ENCODE data around the gene NIPAL1. TPM values are rescaled to one million over a fixed set of nuclear protein-coding genes. Genes with fewer than 3 reads are reported as not detected.
"Not testable (repeated sequence)": the region's sequence is repeated elsewhere in the genome, so short reads cannot be mapped to it uniquely, and the experiment has no call there.

The NIPAL1 gene
- polyA plus RNA-seq, 1 donor from 2014 or later, result 0.85 TPM

DNA sequence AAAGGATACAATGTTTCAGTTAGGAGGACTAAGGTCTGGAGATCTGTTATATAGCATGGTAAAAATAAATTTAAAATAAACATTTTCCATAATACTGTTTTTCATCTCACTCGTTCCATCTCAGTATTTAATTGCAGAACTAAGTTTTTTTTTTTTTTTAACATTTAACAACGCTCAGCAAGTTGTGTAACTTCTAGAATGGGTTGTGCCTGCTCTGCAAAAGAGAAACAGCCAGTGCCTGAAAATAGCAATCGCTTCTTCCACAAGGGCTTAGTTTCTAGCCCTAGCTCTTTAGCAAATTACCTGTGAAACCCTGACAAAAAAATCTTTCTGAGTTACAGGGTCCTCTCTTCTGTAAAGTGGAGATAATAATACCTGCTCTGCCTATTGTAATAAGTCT, 42.0 kb upstream of the NIPAL1 start:
- Histone ChIP-seq H3K27ac (ENCODE audit: low read length) (no peak overlapping the region), H3K79me2 (replicated peaks; ENCODE audit: insufficient read depth, low read length) (no peaks in the 10 kb centered on the region), H3K27me3 (ENCODE audit: insufficient read depth, low read depth, low read length) (no peaks in the 10 kb centered on the region), H3K9me2 (ENCODE audit: insufficient read depth, low read length) (no peaks in the 10 kb centered on the region), H3K4me3 (ENCODE audit: low read length) (no peak overlapping the region), H3K4me2 (ENCODE audit: low read length) (no peak overlapping the region), H4K20me1 (ENCODE audit: insufficient read depth) (no peaks in the 10 kb centered on the region), H3K9me3 (ENCODE audit: low read length) (no peaks in the 10 kb centered on the region), H3K9ac (ENCODE audit: low read length) (no peak overlapping the region), H3F3A (ENCODE audit: insufficient read depth, low read length, poor library complexity, severe bottlenecking) (no peaks in the 10 kb centered on the region), H3K36me3 (ENCODE audit: insufficient read depth, low read length) (no peaks in the 10 kb centered on the region), H2AFZ (ENCODE audit: low read depth, low read length) (no peak overlapping the region)
- TF ChIP-seq TAF1 (IDR thresholded peaks at IDR 0.05; ENCODE audit: low read depth), result no peak
- no peak for TF ChIP-seq MXI1 (conservative IDR thresholded peaks at IDR 0.05; ENCODE audit: poor library complexity, severe bottlenecking)
- TF ChIP-seq RAD21 (conservative IDR thresholded peaks at IDR 0.05), result no peak
- no peak for TF ChIP-seq SMC3 (conservative IDR thresholded peaks at IDR 0.05; ENCODE audit: poor library complexity)
- no peak for TF ChIP-seq EZH2 (IDR thresholded peaks at IDR 0.05; ENCODE audit: borderline replicate concordance, insufficient read depth, low read length, poor library complexity, severe bottlenecking)
- TF ChIP-seq, protein P1, sequence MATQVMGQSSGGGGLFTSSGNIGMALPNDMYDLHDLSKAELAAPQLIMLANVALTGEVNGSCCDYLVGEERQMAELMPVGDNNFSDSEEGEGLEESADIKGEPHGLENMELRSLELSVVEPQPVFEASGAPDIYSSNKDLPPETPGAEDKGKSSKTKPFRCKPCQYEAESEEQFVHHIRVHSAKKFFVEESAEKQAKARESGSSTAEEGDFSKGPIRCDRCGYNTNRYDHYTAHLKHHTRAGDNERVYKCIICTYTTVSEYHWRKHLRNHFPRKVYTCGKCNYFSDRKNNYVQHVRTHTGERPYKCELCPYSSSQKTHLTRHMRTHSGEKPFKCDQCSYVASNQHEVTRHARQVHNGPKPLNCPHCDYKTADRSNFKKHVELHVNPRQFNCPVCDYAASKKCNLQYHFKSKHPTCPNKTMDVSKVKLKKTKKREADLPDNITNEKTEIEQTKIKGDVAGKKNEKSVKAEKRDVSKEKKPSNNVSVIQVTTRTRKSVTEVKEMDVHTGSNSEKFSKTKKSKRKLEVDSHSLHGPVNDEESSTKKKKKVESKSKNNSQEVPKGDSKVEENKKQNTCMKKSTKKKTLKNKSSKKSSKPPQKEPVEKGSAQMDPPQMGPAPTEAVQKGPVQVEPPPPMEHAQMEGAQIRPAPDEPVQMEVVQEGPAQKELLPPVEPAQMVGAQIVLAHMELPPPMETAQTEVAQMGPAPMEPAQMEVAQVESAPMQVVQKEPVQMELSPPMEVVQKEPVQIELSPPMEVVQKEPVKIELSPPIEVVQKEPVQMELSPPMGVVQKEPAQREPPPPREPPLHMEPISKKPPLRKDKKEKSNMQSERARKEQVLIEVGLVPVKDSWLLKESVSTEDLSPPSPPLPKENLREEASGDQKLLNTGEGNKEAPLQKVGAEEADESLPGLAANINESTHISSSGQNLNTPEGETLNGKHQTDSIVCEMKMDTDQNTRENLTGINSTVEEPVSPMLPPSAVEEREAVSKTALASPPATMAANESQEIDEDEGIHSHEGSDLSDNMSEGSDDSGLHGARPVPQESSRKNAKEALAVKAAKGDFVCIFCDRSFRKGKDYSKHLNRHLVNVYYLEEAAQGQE (IDR thresholded peaks at IDR 0.05; ENCODE audit: borderline replicate concordance), result no peak
- TF ChIP-seq, protein P2, sequence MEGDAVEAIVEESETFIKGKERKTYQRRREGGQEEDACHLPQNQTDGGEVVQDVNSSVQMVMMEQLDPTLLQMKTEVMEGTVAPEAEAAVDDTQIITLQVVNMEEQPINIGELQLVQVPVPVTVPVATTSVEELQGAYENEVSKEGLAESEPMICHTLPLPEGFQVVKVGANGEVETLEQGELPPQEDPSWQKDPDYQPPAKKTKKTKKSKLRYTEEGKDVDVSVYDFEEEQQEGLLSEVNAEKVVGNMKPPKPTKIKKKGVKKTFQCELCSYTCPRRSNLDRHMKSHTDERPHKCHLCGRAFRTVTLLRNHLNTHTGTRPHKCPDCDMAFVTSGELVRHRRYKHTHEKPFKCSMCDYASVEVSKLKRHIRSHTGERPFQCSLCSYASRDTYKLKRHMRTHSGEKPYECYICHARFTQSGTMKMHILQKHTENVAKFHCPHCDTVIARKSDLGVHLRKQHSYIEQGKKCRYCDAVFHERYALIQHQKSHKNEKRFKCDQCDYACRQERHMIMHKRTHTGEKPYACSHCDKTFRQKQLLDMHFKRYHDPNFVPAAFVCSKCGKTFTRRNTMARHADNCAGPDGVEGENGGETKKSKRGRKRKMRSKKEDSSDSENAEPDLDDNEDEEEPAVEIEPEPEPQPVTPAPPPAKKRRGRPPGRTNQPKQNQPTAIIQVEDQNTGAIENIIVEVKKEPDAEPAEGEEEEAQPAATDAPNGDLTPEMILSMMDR (IDR thresholded peaks at IDR 0.05; ENCODE audit: poor library complexity, severe bottlenecking), result no peak
- no peak for TF ChIP-seq EP300 (conservative IDR thresholded peaks at IDR 0.05; ENCODE audit: poor library complexity, severe bottlenecking)
- no peak for TF ChIP-seq POLR2AphosphoS5 (IDR thresholded peaks at IDR 0.05)

DNA sequence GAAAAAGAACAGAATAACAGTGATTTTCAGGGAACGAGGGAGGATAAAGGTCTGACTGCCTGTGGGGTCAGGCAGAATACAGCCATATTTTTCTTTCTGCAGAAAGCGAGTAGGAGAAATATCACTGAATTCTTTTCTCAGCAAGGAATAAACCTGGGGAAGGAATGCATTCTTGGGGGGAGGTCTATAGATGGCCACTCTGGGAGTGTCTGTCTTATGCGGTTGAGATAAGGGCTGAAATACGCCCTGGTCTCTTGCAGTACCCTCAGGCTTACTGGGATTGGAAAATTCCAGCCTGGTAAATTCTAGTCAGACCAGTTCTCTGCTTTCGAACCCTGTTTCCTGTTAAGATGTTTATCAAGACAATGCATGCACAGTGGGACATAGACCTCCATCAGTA, 26.4 kb upstream of the NIPAL1 start:
- TF ChIP-seq MXI1 (conservative IDR thresholded peaks at IDR 0.05; ENCODE audit: poor library complexity, severe bottlenecking), result no peak
- no peak for TF ChIP-seq POLR2AphosphoS5 (IDR thresholded peaks at IDR 0.05)
- TF ChIP-seq, protein P2 (IDR thresholded peaks at IDR 0.05; ENCODE audit: poor library complexity, severe bottlenecking), result no peak
- TF ChIP-seq EZH2 (IDR thresholded peaks at IDR 0.05; ENCODE audit: borderline replicate concordance, insufficient read depth, low read length, poor library complexity, severe bottlenecking), result no peak
- no peak for TF ChIP-seq SMC3 (conservative IDR thresholded peaks at IDR 0.05; ENCODE audit: poor library complexity)
- TF ChIP-seq, protein P1 (IDR thresholded peaks at IDR 0.05; ENCODE audit: borderline replicate concordance), result no peak
- TF ChIP-seq RAD21 (conservative IDR thresholded peaks at IDR 0.05), result no peak
- Histone ChIP-seq H3K9me3 (ENCODE audit: low read length) (no peaks in the 10 kb centered on the region), H3K27ac (ENCODE audit: low read length) (no peak overlapping the region), H3K27me3 (ENCODE audit: insufficient read depth, low read depth, low read length) (no peaks in the 10 kb centered on the region), H3K9me2 (ENCODE audit: insufficient read depth, low read length) (no peaks in the 10 kb centered on the region), H3K36me3 (ENCODE audit: insufficient read depth, low read length) (no peaks in the 10 kb centered on the region), H2AFZ (ENCODE audit: low read depth, low read length) (no peak overlapping the region), H3K4me2 (ENCODE audit: low read length) (no peak overlapping the region), H3F3A (ENCODE audit: insufficient read depth, low read length, poor library complexity, severe bottlenecking) (no peaks in the 10 kb centered on the region), H4K20me1 (ENCODE audit: insufficient read depth) (no peaks in the 10 kb centered on the region), H3K9ac (ENCODE audit: low read length) (no peak overlapping the region), H3K79me2 (replicated peaks; ENCODE audit: insufficient read depth, low read length) (no peaks in the 10 kb centered on the region), H3K4me3 (ENCODE audit: low read length) (no peak overlapping the region)

DNA sequence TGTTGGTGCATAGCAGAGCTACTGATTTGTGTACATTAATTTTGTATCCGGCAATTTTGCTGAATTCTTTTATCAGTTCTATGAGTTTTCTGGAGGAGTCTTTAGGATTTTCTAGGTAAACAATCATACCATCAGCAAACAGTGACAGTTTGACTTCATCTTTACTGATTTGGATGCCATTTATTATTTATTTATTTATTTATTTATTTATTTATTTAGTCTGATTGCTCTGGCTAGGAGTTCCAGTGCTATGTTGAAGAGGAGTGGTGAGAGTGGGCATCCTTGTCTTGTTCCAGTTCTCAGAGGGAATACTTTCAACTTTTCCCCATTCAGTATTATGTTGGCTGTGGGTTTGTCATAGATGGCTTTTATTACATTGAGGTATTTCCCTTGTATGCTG, 24.1 kb upstream of the NIPAL1 start:
- H3K9me2 ChIP-seq (ENCODE audit: insufficient read depth, low read length); H3K27ac ChIP-seq (ENCODE audit: low read length); H3K9me3 ChIP-seq (ENCODE audit: low read length); H3K79me2 ChIP-seq (replicated peaks; ENCODE audit: insufficient read depth, low read length); H3K4me2 ChIP-seq (ENCODE audit: low read length); H4K20me1 ChIP-seq (ENCODE audit: insufficient read depth); H3F3A ChIP-seq (ENCODE audit: insufficient read depth, low read length, poor library complexity, severe bottlenecking); H3K4me3 ChIP-seq (ENCODE audit: low read length); H3K27me3 ChIP-seq (ENCODE audit: insufficient read depth, low read depth, low read length); H3K36me3 ChIP-seq (ENCODE audit: insufficient read depth, low read length); H3K9ac ChIP-seq (ENCODE audit: low read length); H2AFZ ChIP-seq (ENCODE audit: low read depth, low read length): not testable (repeated sequence)

Measured in neural cell (in vitro differentiated cells).